Neural cell (in vitro differentiated cells): ENCODE measurements around the gene IGSF21. TPM values are rescaled to one million over a fixed set of nuclear protein-coding genes. Genes with fewer than 3 reads are reported as not detected.

Experiments
- H2AFZ ChIP-seq: fragments of 200-600, 300-800 bp; sonication (generic), shearing (Covaris generic); 2 replicates; pipeline ENCODE4 v1.6.0; 2014; ENCODE audit warnings: low read depth, mild to moderate bottlenecking, antibody characterized with exemption, low read length, moderate library complexity
- H3F3A ChIP-seq: fragments of 200-600 bp; shearing (Covaris generic); 2 replicates; pipeline ENCODE4 v1.6.1; 2016; ENCODE audit warnings: mild to moderate bottlenecking, moderate library complexity, mixed read lengths, antibody characterized with exemption, low read length; ENCODE audit not compliant: insufficient read depth, poor library complexity, severe bottlenecking
- H3K27ac ChIP-seq: fragments of 200-600, 300-800 bp; sonication (generic), shearing (Covaris generic); 2 replicates; pipeline ENCODE4 v1.5.1; 2014; ENCODE audit warnings: mild to moderate bottlenecking, low read length, moderate library complexity
- H3K27me3 ChIP-seq: fragments of 300-800, 200-600 bp; sonication (generic), shearing (Covaris generic); 2 replicates; pipeline ENCODE4 v1.6.0; 2014; ENCODE audit warnings: mild to moderate bottlenecking, low read depth, low read length, moderate library complexity; ENCODE audit not compliant: insufficient read depth
- H3K36me3 ChIP-seq: fragments of 300-800, 200-600 bp; sonication (generic), shearing (Covaris generic); 2 replicates; pipeline ENCODE4 v1.5.1; 2014; ENCODE audit warnings: mild to moderate bottlenecking, antibody characterized with exemption, low read length, moderate library complexity; ENCODE audit not compliant: insufficient read depth
- H3K4me2 ChIP-seq: fragments of 300-800, 200-600 bp; sonication (generic), shearing (Covaris generic); 2 replicates; pipeline ENCODE4 v1.6.0; 2014; ENCODE audit warnings: mild to moderate bottlenecking, low read length
- H3K4me3 ChIP-seq: fragments of 300-800, 200-600 bp; sonication (generic), shearing (Covaris generic); 2 replicates; pipeline ENCODE4 v1.5.1; 2014; ENCODE audit warnings: mild to moderate bottlenecking, low read length, moderate library complexity
- H3K79me2 ChIP-seq: fragments of 200-600 bp; shearing (Covaris generic); replicated peaks from 2 replicates; pipeline ENCODE4 v1.6.0; 2014; ENCODE audit warnings: mild to moderate bottlenecking, low read length, moderate library complexity; ENCODE audit not compliant: insufficient read depth
- H3K9ac ChIP-seq: fragments of 300-800, 200-600 bp; sonication (generic), shearing (Covaris generic); 2 replicates; pipeline ENCODE4 v1.6.1; 2016; ENCODE audit warnings: mild to moderate bottlenecking, low read length, mixed read lengths
- H3K9me2 ChIP-seq: fragments of 200-600 bp; shearing (Covaris generic); 2 replicates; pipeline ENCODE4 v1.6.1; 2016; ENCODE audit warnings: mild to moderate bottlenecking, low read length, mixed read lengths; ENCODE audit not compliant: insufficient read depth
- H3K9me3 ChIP-seq: fragments of 200-600, 300-800 bp; sonication (generic), shearing (Covaris generic); 2 replicates; pipeline ENCODE4 v1.6.1; 2016; ENCODE audit warnings: mild to moderate bottlenecking, mixed run types, low read length, moderate library complexity, mixed read lengths
- H4K20me1 ChIP-seq: fragments of 200-600 bp; shearing (Covaris generic); 2 replicates; pipeline ENCODE4 v1.6.1; 2016; ENCODE audit warnings: mild to moderate bottlenecking, mixed run types; ENCODE audit not compliant: insufficient read depth
- CTCF ChIP-seq: fragments of 450-650 bp; IDR thresholded peaks from 2 replicates; pipeline ENCODE4 v1.5.1; 2014; ENCODE audit warnings: antibody characterized with exemption, mild to moderate bottlenecking, moderate library complexity; ENCODE audit not compliant: poor library complexity, severe bottlenecking
- EP300 ChIP-seq: fragments of 450-650 bp; conservative IDR thresholded peaks from 2 replicates; pipeline ENCODE4 v1.6.1; 2014; ENCODE audit warnings: antibody characterized with exemption, mild to moderate bottlenecking, moderate library complexity; ENCODE audit not compliant: poor library complexity, severe bottlenecking
- EZH2 ChIP-seq: fragments of 200-600, 300-800 bp; shearing (Covaris generic), sonication (generic); IDR thresholded peaks from 2 replicates; pipeline ENCODE4 v1.6.1; 2014; ENCODE audit warnings: antibody characterized with exemption, low read length, borderline replicate concordance, mild to moderate bottlenecking; ENCODE audit not compliant: insufficient read depth, poor library complexity, severe bottlenecking
- MXI1 ChIP-seq: fragments of 450-650 bp; conservative IDR thresholded peaks from 2 replicates; pipeline ENCODE4 v1.6.1; 2014; ENCODE audit warnings: antibody characterized with exemption, mild to moderate bottlenecking; ENCODE audit not compliant: poor library complexity, severe bottlenecking
- POLR2AphosphoS5 ChIP-seq: IDR thresholded peaks from 2 replicates; pipeline ENCODE4 v1.6.1; 2012
- RAD21 ChIP-seq: fragments of 450-650 bp; conservative IDR thresholded peaks from 2 replicates; pipeline ENCODE4 v1.6.1; 2014; ENCODE audit warnings: antibody characterized with exemption, mild to moderate bottlenecking, moderate library complexity
- SMC3 ChIP-seq: fragments of 450-650 bp; conservative IDR thresholded peaks from 2 replicates; pipeline ENCODE4 v1.6.1; 2014; ENCODE audit warnings: antibody characterized with exemption, mild to moderate bottlenecking, moderate library complexity; ENCODE audit not compliant: poor library complexity
- TAF1 ChIP-seq: IDR thresholded peaks from 2 replicates; pipeline ENCODE4 v1.6.1; 2012; ENCODE audit warnings: low read depth
- polyA plus RNA-seq: library from polyadenylated mRNA; depleted of rRNA; stranded (reverse); fragments of >200 nt; gene quantifications from 2 replicates; pipeline ENCODE4 v1.2.3, GENCODE V29; 2014
- TF ChIP-seq, protein P1 (sequence below): IDR thresholded peaks from 2 replicates; pipeline ENCODE4 v1.6.1; 2012; ENCODE audit warnings: borderline replicate concordance

IGSF21 gene
- polyA plus RNA-seq, 1 donor from 2014 or later = 2.4 TPM

- H3K27ac ChIP-seq = no peak overlapping the region
- H3K9ac ChIP-seq = no peak overlapping the region
- H3K36me3 ChIP-seq = no peaks in the 10 kb centered on the region
- no peaks in the 10 kb centered on the region for H3K27me3 ChIP-seq
- H3F3A ChIP-seq = no peaks in the 10 kb centered on the region
- no peak overlapping the region for H3K4me3 ChIP-seq
- H2AFZ ChIP-seq = no peak overlapping the region
- H3K9me2 ChIP-seq = no peaks in the 10 kb centered on the region
- no peaks in the 10 kb centered on the region for H4K20me1 ChIP-seq
- peaks cover 3% of the 10 kb centered on the region for H3K9me3 ChIP-seq
- H3K79me2 ChIP-seq = no peaks in the 10 kb centered on the region
- H3K4me2 ChIP-seq = no peak overlapping the region
- TF ChIP-seq, protein P1, sequence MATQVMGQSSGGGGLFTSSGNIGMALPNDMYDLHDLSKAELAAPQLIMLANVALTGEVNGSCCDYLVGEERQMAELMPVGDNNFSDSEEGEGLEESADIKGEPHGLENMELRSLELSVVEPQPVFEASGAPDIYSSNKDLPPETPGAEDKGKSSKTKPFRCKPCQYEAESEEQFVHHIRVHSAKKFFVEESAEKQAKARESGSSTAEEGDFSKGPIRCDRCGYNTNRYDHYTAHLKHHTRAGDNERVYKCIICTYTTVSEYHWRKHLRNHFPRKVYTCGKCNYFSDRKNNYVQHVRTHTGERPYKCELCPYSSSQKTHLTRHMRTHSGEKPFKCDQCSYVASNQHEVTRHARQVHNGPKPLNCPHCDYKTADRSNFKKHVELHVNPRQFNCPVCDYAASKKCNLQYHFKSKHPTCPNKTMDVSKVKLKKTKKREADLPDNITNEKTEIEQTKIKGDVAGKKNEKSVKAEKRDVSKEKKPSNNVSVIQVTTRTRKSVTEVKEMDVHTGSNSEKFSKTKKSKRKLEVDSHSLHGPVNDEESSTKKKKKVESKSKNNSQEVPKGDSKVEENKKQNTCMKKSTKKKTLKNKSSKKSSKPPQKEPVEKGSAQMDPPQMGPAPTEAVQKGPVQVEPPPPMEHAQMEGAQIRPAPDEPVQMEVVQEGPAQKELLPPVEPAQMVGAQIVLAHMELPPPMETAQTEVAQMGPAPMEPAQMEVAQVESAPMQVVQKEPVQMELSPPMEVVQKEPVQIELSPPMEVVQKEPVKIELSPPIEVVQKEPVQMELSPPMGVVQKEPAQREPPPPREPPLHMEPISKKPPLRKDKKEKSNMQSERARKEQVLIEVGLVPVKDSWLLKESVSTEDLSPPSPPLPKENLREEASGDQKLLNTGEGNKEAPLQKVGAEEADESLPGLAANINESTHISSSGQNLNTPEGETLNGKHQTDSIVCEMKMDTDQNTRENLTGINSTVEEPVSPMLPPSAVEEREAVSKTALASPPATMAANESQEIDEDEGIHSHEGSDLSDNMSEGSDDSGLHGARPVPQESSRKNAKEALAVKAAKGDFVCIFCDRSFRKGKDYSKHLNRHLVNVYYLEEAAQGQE = no peak
- TF ChIP-seq CTCF = no peak
- no peak for TF ChIP-seq MXI1
- no peak for TF ChIP-seq EP300
- no peak for TF ChIP-seq TAF1
- TF ChIP-seq SMC3 = no peak
- TF ChIP-seq RAD21 = no peak
- TF ChIP-seq POLR2AphosphoS5 = no peak
- no peak for TF ChIP-seq EZH2
Measured at GRCh38 chr1:18211764-18212163, 104.2 kb downstream of the IGSF21 start.

DNA sequence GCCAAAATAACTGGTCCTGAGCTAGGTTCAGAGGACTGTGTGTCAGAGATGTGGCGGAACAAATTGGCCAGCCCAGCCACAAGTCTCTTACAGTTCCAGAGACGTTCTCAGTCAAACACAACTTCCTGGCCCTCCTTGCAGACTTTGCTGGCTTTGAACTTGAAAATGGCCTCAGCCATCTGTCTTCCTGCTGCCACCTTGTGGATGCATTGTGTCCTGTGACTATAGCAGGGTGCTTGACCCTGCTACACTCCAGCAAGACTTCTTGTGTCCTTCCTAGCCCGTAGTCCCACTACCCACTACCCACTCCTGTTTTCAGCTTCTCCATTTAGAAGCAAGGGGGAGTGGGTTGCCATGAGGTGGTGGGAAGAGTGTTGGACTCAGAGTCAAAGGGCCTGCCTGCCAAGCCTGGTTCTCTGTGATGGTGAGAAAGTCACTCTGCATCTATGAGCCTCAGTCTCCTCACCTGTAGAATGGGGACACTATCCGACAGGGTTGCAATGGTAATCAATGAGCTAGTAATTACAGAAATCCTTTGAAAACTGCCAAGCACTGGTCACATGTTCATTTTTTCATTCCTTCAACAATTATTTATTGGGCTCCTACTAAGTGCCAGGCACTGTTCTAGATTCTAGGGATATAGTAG, 109.9 kb downstream of the IGSF21 start:
- no peak overlapping the region for H2AFZ ChIP-seq
- H3K27me3 ChIP-seq = no peaks in the 10 kb centered on the region
- no peaks in the 10 kb centered on the region for H4K20me1 ChIP-seq
- no peaks in the 10 kb centered on the region for H3K36me3 ChIP-seq
- H3K4me2 ChIP-seq = no peak overlapping the region
- no peaks in the 10 kb centered on the region for H3K79me2 ChIP-seq
- no peaks in the 10 kb centered on the region for H3K9me2 ChIP-seq
- H3K9ac ChIP-seq = no peak overlapping the region
- no peak overlapping the region for H3K4me3 ChIP-seq
- no peaks in the 10 kb centered on the region for H3K9me3 ChIP-seq
- no peak overlapping the region for H3K27ac ChIP-seq
- H3F3A ChIP-seq = no peaks in the 10 kb centered on the region
- no peak for TF ChIP-seq SMC3
- TF ChIP-seq CTCF = no peak
- no peak for TF ChIP-seq TAF1
- TF ChIP-seq, protein P1 = no peak
- TF ChIP-seq POLR2AphosphoS5 = no peak
- TF ChIP-seq MXI1 = no peak
- no peak for TF ChIP-seq EZH2
- no peak for TF ChIP-seq RAD21
- TF ChIP-seq EP300 = no peak
